MM.1S (cell line): Measurements from ENCODE around the gene PAPLN.

Experiments
- DNase-seq: peaks from one replicate; pipeline ENCODE4 v3.0.0-alpha.2; 2015
- H2AFZ ChIP-seq: fragments of 300-600 bp; sonication (generic); 2 replicates; pipeline ENCODE4 v1.6.0; 2016; ENCODE audit warnings: antibody characterized with exemption, low read length
- H3F3A ChIP-seq: fragments of 300-600 bp; sonication (generic); 2 replicates; pipeline ENCODE4 v1.6.1; 2016; ENCODE audit warnings: mild to moderate bottlenecking, antibody characterized with exemption, low read length, moderate library complexity, mixed read lengths; ENCODE audit not compliant: insufficient read depth
- H3K27ac ChIP-seq: fragments of 300-600 bp; sonication (generic); 2 replicates; pipeline ENCODE4 v1.5.1; 2016; ENCODE audit warnings: mild to moderate bottlenecking, low read length
- H3K27me3 ChIP-seq: fragments of 300-600 bp; sonication (generic); replicated peaks from 2 replicates; pipeline ENCODE4 v1.6.0; 2016; ENCODE audit warnings: low read length; ENCODE audit not compliant: insufficient read depth
- H3K36me3 ChIP-seq: fragments of 300-600 bp; sonication (generic); replicated peaks from 2 replicates; pipeline ENCODE4 v1.6.1; 2016; ENCODE audit warnings: mild to moderate bottlenecking, low read length, mixed read lengths; ENCODE audit not compliant: insufficient read depth
- H3K4me1 ChIP-seq: fragments of 300-600 bp; sonication (generic); 2 replicates; pipeline ENCODE4 v1.6.1; 2016; ENCODE audit warnings: low read length, mixed read lengths
- H3K4me2 ChIP-seq: fragments of 300-600 bp; sonication (generic); 2 replicates; pipeline ENCODE4 v1.6.0; 2016; ENCODE audit warnings: low read depth, low read length
- H3K4me3 ChIP-seq: fragments of 300-600 bp; sonication (generic); 2 replicates; pipeline ENCODE4 v1.5.1; 2016; ENCODE audit warnings: low read length, mixed read lengths
- H3K79me2 ChIP-seq: fragments of 300-600 bp; sonication (generic); 2 replicates; pipeline ENCODE4 v1.6.1; 2016; ENCODE audit warnings: mixed run types, low read length, mixed read lengths
- H3K9ac ChIP-seq: fragments of 300-600 bp; sonication (generic); 2 replicates; pipeline ENCODE4 v1.6.1; 2016; ENCODE audit warnings: low read length, mixed read lengths
- H3K9me2 ChIP-seq: fragments of 300-600 bp; sonication (generic); replicated peaks from 2 replicates; pipeline ENCODE4 v1.6.1; 2016; ENCODE audit warnings: mild to moderate bottlenecking, low read length, mixed read lengths; ENCODE audit not compliant: insufficient read depth
- H3K9me3 ChIP-seq: fragments of 300-600 bp; sonication (generic); replicated peaks from 2 replicates; pipeline ENCODE4 v1.6.1; 2016; ENCODE audit warnings: mild to moderate bottlenecking, low read length, mixed read lengths; ENCODE audit not compliant: insufficient read depth
- H4K20me1 ChIP-seq: fragments of 300-600 bp; sonication (generic); 2 replicates; pipeline ENCODE4 v1.6.1; 2016; ENCODE audit warnings: mild to moderate bottlenecking, low read length, moderate library complexity, mixed read lengths; ENCODE audit not compliant: insufficient read depth
- EZH2 ChIP-seq: fragments of 300-600 bp; sonication (generic); optimal IDR thresholded peaks from 2 replicates; pipeline ENCODE3; 2017; ENCODE audit warnings: low read depth, mild to moderate bottlenecking, antibody characterized with exemption, low read length, mixed read lengths
- EZH2phosphoT487 ChIP-seq: fragments of 300-600 bp; sonication (generic); IDR thresholded peaks from 2 replicates; pipeline ENCODE4 v1.6.1; 2018; ENCODE audit warnings: antibody characterized with exemption, low read length
- TF ChIP-seq, protein P1 (sequence below): fragments of 300-600 bp; sonication (generic); IDR thresholded peaks from 2 replicates; pipeline ENCODE4 v1.5.1; 2016; ENCODE audit warnings: antibody characterized with exemption, low read length, mixed read lengths

The PAPLN gene

DNA sequence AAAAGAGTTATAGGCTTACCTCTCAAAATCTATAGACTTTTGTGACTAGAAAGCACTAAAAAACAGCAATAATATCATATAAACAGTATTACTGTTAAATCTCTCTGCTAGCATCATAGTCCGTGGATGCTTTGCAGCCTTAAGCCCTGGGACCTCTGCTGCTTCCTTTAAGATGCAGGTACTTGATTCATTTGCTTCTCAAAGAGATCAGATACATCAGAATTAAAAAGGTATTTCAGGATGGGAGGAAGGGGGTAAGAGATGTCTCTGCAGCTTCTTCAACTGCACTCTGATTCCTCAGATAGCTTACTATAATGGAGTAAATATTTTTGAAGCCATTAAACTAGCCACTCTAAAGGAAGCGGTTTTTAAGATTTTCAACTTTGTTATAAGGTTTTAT is 49.3 kb downstream of the PAPLN start:
- no peak overlapping the region for H3K27ac ChIP-seq
- no peak for DNase-seq
- H2AFZ ChIP-seq = no peak overlapping the region
- H3K36me3 ChIP-seq = no peaks in the 10 kb centered on the region
- H3K4me3 ChIP-seq = no peak overlapping the region
- no peaks in the 10 kb centered on the region for H3F3A ChIP-seq
- H3K79me2 ChIP-seq = no peaks in the 10 kb centered on the region
- no peaks in the 10 kb centered on the region for H3K27me3 ChIP-seq
- no peak for TF ChIP-seq EZH2
- TF ChIP-seq, protein P1, sequence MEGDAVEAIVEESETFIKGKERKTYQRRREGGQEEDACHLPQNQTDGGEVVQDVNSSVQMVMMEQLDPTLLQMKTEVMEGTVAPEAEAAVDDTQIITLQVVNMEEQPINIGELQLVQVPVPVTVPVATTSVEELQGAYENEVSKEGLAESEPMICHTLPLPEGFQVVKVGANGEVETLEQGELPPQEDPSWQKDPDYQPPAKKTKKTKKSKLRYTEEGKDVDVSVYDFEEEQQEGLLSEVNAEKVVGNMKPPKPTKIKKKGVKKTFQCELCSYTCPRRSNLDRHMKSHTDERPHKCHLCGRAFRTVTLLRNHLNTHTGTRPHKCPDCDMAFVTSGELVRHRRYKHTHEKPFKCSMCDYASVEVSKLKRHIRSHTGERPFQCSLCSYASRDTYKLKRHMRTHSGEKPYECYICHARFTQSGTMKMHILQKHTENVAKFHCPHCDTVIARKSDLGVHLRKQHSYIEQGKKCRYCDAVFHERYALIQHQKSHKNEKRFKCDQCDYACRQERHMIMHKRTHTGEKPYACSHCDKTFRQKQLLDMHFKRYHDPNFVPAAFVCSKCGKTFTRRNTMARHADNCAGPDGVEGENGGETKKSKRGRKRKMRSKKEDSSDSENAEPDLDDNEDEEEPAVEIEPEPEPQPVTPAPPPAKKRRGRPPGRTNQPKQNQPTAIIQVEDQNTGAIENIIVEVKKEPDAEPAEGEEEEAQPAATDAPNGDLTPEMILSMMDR = no peak
- no peak overlapping the region for H3K9ac ChIP-seq
- H3K9me3 ChIP-seq = no peaks in the 10 kb centered on the region
- no peaks in the 10 kb centered on the region for H3K9me2 ChIP-seq
- H3K4me1 ChIP-seq = no peaks in the 10 kb centered on the region
- H3K4me2 ChIP-seq = no peak overlapping the region
- H4K20me1 ChIP-seq = no peaks in the 10 kb centered on the region

GRCh38 chr14:73287071-73287470 is 49.8 kb downstream of the PAPLN start:
- Histone ChIP-seq H2AFZ (no peak overlapping the region), H3K9ac (no peak overlapping the region), H4K20me1 (no peaks in the 10 kb centered on the region), H3K9me2 (no peaks in the 10 kb centered on the region), H3K4me3 (no peak overlapping the region), H3K27me3 (no peaks in the 10 kb centered on the region), H3F3A (no peaks in the 10 kb centered on the region), H3K4me1 (no peaks in the 10 kb centered on the region), H3K79me2 (no peaks in the 10 kb centered on the region), H3K36me3 (no peaks in the 10 kb centered on the region), H3K9me3 (no peaks in the 10 kb centered on the region), H3K27ac (no peak overlapping the region), H3K4me2 (no peak overlapping the region)
- TF ChIP-seq, protein P1 = no peak
- TF ChIP-seq EZH2 = no peak
- no peak for DNase-seq

DNA sequence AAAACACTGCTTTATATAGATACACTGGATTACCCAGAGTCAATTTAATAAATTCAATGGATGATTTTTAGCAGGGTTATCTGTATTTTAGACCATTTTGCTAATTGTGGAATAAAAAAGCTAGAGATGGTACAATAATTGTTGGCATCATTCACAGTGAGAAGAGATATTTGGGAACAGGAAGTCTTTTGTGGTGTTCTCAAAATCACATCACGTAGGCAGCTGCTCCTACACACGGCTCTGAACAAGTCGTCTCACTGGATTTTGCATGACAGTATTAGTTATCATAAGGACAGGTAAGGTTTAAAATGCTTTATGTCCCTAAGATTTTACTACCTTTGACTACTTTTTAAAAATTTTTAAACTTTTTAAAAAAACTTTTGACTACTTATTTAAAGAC is 52.0 kb downstream of the PAPLN start:
- TF ChIP-seq EZH2phosphoT487 = no peak
- TF ChIP-seq, protein P1 = no peak
- no peak for TF ChIP-seq EZH2
- Histone ChIP-seq H3K27me3 (no peaks in the 10 kb centered on the region), H3K4me3 (no peak overlapping the region), H3F3A (no peaks in the 10 kb centered on the region), H3K36me3 (no peaks in the 10 kb centered on the region), H3K79me2 (no peaks in the 10 kb centered on the region), H3K4me1 (no peaks in the 10 kb centered on the region), H3K27ac (no peak overlapping the region), H2AFZ (no peak overlapping the region), H3K9me2 (no peaks in the 10 kb centered on the region), H3K9ac (no peak overlapping the region), H3K4me2 (no peak overlapping the region), H3K9me3 (no peaks in the 10 kb centered on the region), H4K20me1 (no peaks in the 10 kb centered on the region)
- no peak for DNase-seq

DNA sequence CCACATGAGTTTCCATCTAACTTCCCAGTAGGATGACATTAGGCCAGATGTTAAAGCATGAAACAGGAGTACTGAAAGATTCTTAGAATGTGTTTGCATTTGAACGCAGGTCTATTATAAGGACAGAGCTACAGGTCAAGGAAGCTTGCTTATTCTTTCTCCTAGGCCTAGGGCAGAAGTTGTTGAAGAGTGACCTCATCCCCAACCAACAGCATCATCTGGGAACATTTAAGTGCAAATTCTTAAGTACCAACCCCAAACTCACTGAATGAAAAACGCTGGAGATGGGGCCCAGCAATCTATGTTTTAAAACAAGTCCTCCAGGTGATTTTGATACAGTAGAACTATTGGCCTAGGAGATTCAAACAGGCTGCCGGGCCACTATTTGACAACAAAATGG is 52.4 kb downstream of the PAPLN start:
- Histone ChIP-seq H3F3A (no peaks in the 10 kb centered on the region), H3K27ac (no peak overlapping the region), H3K36me3 (no peaks in the 10 kb centered on the region), H3K27me3 (no peaks in the 10 kb centered on the region), H3K9me3 (no peaks in the 10 kb centered on the region), H2AFZ (no peak overlapping the region), H3K9me2 (no peaks in the 10 kb centered on the region), H3K4me2 (no peak overlapping the region), H3K4me1 (no peaks in the 10 kb centered on the region), H3K9ac (no peak overlapping the region), H3K79me2 (no peaks in the 10 kb centered on the region), H4K20me1 (no peaks in the 10 kb centered on the region), H3K4me3 (no peak overlapping the region)
- DNase-seq = no peak
- TF ChIP-seq EZH2 (no peak), EZH2phosphoT487 (no peak)
